ENCODE measurements around the gene EXOSC10.
A peak's percentile ranks its signal among the peaks of the same experiment; 100 is the strongest.

EXOSC10 gene
- 111 to 163 (median 147) reads per million in 9 experiments for total RNA-seq

- Mint-ChIP-seq H3K4me1 (ENCODE audit: low read depth in 2 of 2) (peaks cover 7 to 9% of the 10 kb centered on the region in 2 donors), H3K4me3 (peak within 1 kb of the TSS; percentile 96 to 97), H3K27ac (peak within 1 kb of the TSS; percentile 96), H3K36me3 (ENCODE audit: insufficient read depth) (peaks cover 44% of the 10 kb centered on the region), H3K27me3 (no peaks in the 10 kb centered on the region), H3K9me3 (no peaks in the 10 kb centered on the region)
- peak; percentile 94 to 95 (median 95) for DNase-seq
- peak; percentile 96 for ATAC-seq (replicated peaks)
These were observed at the start of gene EXOSC10 for GRCh38 chr1:11099310-11100148. Gene EXOSC10 (minus strand): TSS chr1:11099869. CDS start chr1:11099831, 38 bp downstream.

GRCh38 chr1:11147197-11147770, 47.6 kb upstream of the EXOSC10 start:
- ATAC-seq (replicated peaks): no peak

GRCh38 chr1:11145741-11146140, 46.1 kb upstream of the EXOSC10 start:
- no peaks in the 10 kb centered on the region for H3K9me3 Mint-ChIP-seq
- DNase-seq: no peak
- H3K4me1 Mint-ChIP-seq (ENCODE audit: low read depth in 2 of 2): no peaks in the 10 kb centered on the region
- H3K27me3 Mint-ChIP-seq: no peaks in the 10 kb centered on the region
- no peak for ATAC-seq (replicated peaks)
- no peak overlapping the region for H3K27ac Mint-ChIP-seq
- H3K4me3 Mint-ChIP-seq: no peak overlapping the region
- peaks cover 70% of the 10 kb centered on the region for H3K36me3 Mint-ChIP-seq (ENCODE audit: insufficient read depth)

More at GRCh38 chr1:11147197-11147770, 47.6 kb upstream of the EXOSC10 start:
- H3K27me3 Mint-ChIP-seq: no peaks in the 10 kb centered on the region
- DNase-seq: no peak
- H3K4me1 Mint-ChIP-seq (ENCODE audit: low read depth in 2 of 2): no peaks in the 10 kb centered on the region
- H3K4me3 Mint-ChIP-seq: no peak overlapping the region
- no peak overlapping the region for H3K27ac Mint-ChIP-seq
- no peaks in the 10 kb centered on the region for H3K9me3 Mint-ChIP-seq
- peaks cover 69% of the 10 kb centered on the region for H3K36me3 Mint-ChIP-seq (ENCODE audit: insufficient read depth)

- H3K27me3 Mint-ChIP-seq: no peaks in the 10 kb centered on the region
- no peak for ATAC-seq (replicated peaks)
These were observed 45.0 kb upstream of the EXOSC10 start for GRCh38 chr1:11144570-11145256.

GRCh38 chr1:11143907-11144306, 44.2 kb upstream of the EXOSC10 start:
- no peaks in the 10 kb centered on the region for H3K9me3 Mint-ChIP-seq
- peaks cover 66% of the 10 kb centered on the region for H3K36me3 Mint-ChIP-seq (ENCODE audit: insufficient read depth)
- ATAC-seq (replicated peaks): no peak
- H3K4me1 Mint-ChIP-seq (ENCODE audit: low read depth in 2 of 2): no peaks in the 10 kb centered on the region
- no peaks in the 10 kb centered on the region for H3K27me3 Mint-ChIP-seq
- no peak overlapping the region for H3K4me3 Mint-ChIP-seq
- no peak for DNase-seq
- H3K27ac Mint-ChIP-seq: no peak overlapping the region

More at GRCh38 chr1:11144570-11145256, 45.0 kb upstream of the EXOSC10 start:
- H3K9me3 Mint-ChIP-seq: no peaks in the 10 kb centered on the region
- H3K4me1 Mint-ChIP-seq (ENCODE audit: low read depth in 2 of 2): no peaks in the 10 kb centered on the region
- no peak for DNase-seq
- no peak overlapping the region for H3K27ac Mint-ChIP-seq
- H3K36me3 Mint-ChIP-seq (ENCODE audit: insufficient read depth): peaks cover 71% of the 10 kb centered on the region
- H3K4me3 Mint-ChIP-seq: no peak overlapping the region

GRCh38 chr1:11143401-11143800, 43.7 kb upstream of the EXOSC10 start:
- Mint-ChIP-seq H3K36me3 (ENCODE audit: insufficient read depth) (peaks cover 61% of the 10 kb centered on the region), H3K4me3 (no peak overlapping the region), H3K27ac (peak overlapping the region in 1 of 2 donors; percentile 17), H3K4me1 (ENCODE audit: low read depth in 2 of 2) (no peaks in the 10 kb centered on the region), H3K9me3 (no peaks in the 10 kb centered on the region), H3K27me3 (no peaks in the 10 kb centered on the region)
- ATAC-seq (replicated peaks): no peak
- DNase-seq: no peak

GRCh38 chr1:11142618-11143391, 43.1 kb upstream of the EXOSC10 start:
- Mint-ChIP-seq H3K27me3 (no peaks in the 10 kb centered on the region), H3K4me3 (no peak overlapping the region), H3K9me3 (no peaks in the 10 kb centered on the region), H3K4me1 (ENCODE audit: low read depth in 2 of 2) (no peaks in the 10 kb centered on the region), H3K27ac (peak overlapping the region in 1 of 2 donors; percentile 17), H3K36me3 (ENCODE audit: insufficient read depth) (peaks cover 57% of the 10 kb centered on the region)
- DNase-seq: no peak
- no peak for ATAC-seq (replicated peaks)

- ATAC-seq (replicated peaks) (no peak), DNase-seq (no peak)
- Mint-ChIP-seq H3K4me1 (ENCODE audit: low read depth in 2 of 2) (no peaks in the 10 kb centered on the region), H3K27me3 (no peaks in the 10 kb centered on the region), H3K36me3 (ENCODE audit: insufficient read depth) (peaks cover 58% of the 10 kb centered on the region), H3K27ac (peak overlapping the region in 1 of 2 donors; percentile 79), H3K9me3 (no peaks in the 10 kb centered on the region), H3K4me3 (no peak overlapping the region)
These were observed 39.3 kb upstream of the EXOSC10 start for GRCh38 chr1:11138952-11139351.

- peaks cover 53% of the 10 kb centered on the region for H3K36me3 Mint-ChIP-seq (ENCODE audit: insufficient read depth)
- DNase-seq (no peak), ATAC-seq (replicated peaks) (no peak)
- H3K27ac Mint-ChIP-seq: peak overlapping the region in 1 of 2 donors; percentile 79
- no peaks in the 10 kb centered on the region for H3K4me1 Mint-ChIP-seq (ENCODE audit: low read depth in 2 of 2)
- no peaks in the 10 kb centered on the region for H3K9me3 Mint-ChIP-seq
- no peak overlapping the region for H3K4me3 Mint-ChIP-seq
- H3K27me3 Mint-ChIP-seq: no peaks in the 10 kb centered on the region
These were observed 38.4 kb upstream of the EXOSC10 start for GRCh38 chr1:11138029-11138428.

- no peaks in the 10 kb centered on the region for H3K4me1 Mint-ChIP-seq (ENCODE audit: low read depth in 2 of 2)
- no peak overlapping the region for H3K4me3 Mint-ChIP-seq
- H3K36me3 Mint-ChIP-seq (ENCODE audit: insufficient read depth): peaks cover 51% of the 10 kb centered on the region
- H3K27me3 Mint-ChIP-seq: no peaks in the 10 kb centered on the region
- ATAC-seq (replicated peaks) (no peak), DNase-seq (no peak)
- H3K9me3 Mint-ChIP-seq: no peaks in the 10 kb centered on the region
- H3K27ac Mint-ChIP-seq: peak overlapping the region in 1 of 2 donors; percentile 23
These were observed 35.2 kb upstream of the EXOSC10 start for GRCh38 chr1:11134898-11135266.

GRCh38 chr1:11134251-11134897, 34.7 kb upstream of the EXOSC10 start:
- H3K27me3 Mint-ChIP-seq: no peaks in the 10 kb centered on the region
- H3K36me3 Mint-ChIP-seq (ENCODE audit: insufficient read depth): peaks cover 51% of the 10 kb centered on the region
- no peaks in the 10 kb centered on the region for H3K9me3 Mint-ChIP-seq
- no peak overlapping the region for H3K4me3 Mint-ChIP-seq
- DNase-seq (no peak), ATAC-seq (replicated peaks) (no peak)
- no peaks in the 10 kb centered on the region for H3K4me1 Mint-ChIP-seq (ENCODE audit: low read depth in 2 of 2)
- peak overlapping the region in 1 of 2 donors; percentile 23 for H3K27ac Mint-ChIP-seq

- H3K4me3 Mint-ChIP-seq: no peak overlapping the region
- peaks cover 66% of the 10 kb centered on the region for H3K36me3 Mint-ChIP-seq (ENCODE audit: insufficient read depth)
These were observed 33.1 kb upstream of the EXOSC10 start for GRCh38 chr1:11132563-11133293.

More at GRCh38 chr1:11132563-11133293, 33.1 kb upstream of the EXOSC10 start:
- H3K27me3 Mint-ChIP-seq: no peaks in the 10 kb centered on the region
- no peaks in the 10 kb centered on the region for H3K9me3 Mint-ChIP-seq
- ATAC-seq (replicated peaks) (no peak), DNase-seq (no peak)
- no peaks in the 10 kb centered on the region for H3K4me1 Mint-ChIP-seq (ENCODE audit: low read depth in 2 of 2)
- H3K27ac Mint-ChIP-seq: no peak overlapping the region

Measured in effector memory CD8-positive, alpha-beta T cell (primary cell).